GM12878 (cell line): ENCODE data around the gene CLRN1. TPM values are rescaled to one million over a fixed set of nuclear protein-coding genes. Genes with fewer than 3 reads are reported as not detected.

Experiments used
- ATAC-seq: fragments of 200-7000 bp; cut with Tn5 transposase; 3 replicates; pipeline ENCODE4 v1.9.1; 2020; ENCODE audit warnings: mild to moderate bottlenecking, moderate library complexity
- BruUV-seq: library from RNA; stranded (reverse); fragments of 400-500 nt; replicated peaks from 2 replicates; lab custom pipeline; 2021; lab: Mats Ljungman, UMichigan
- CTCF ChIA-PET: fragments of 300-600 bp; sonication (Branson Sonifier 250); formaldehyde crosslinking; extraction: SDS; loops from one replicate; lab custom pipeline; 2021; ENCODE audit warnings: inconsistent platforms; lab: Yijun Ruan, JAX
- POLR2A ChIA-PET: fragments of 350-600 bp; formaldehyde crosslinking; extraction: SDS; loops from one replicate; lab custom pipeline; 2021; ENCODE audit warnings: inconsistent platforms; lab: Charles Lee
- RAD21 ChIA-PET: fragments of 300-600 bp; sonication (Branson Sonifier 250); formaldehyde crosslinking; loops from one replicate; lab custom pipeline; 2023; ENCODE audit warnings: antibody characterized with exemption; ENCODE audit not compliant: unreplicated experiment; lab: Charles Lee
- SMC1A ChIA-PET: fragments of 300-600 bp; sonication (Branson Sonifier 250); formaldehyde crosslinking; loops from one replicate; lab custom pipeline; 2023; ENCODE audit not compliant: unreplicated experiment, uncharacterized antibody; lab: Charles Lee
- DNase-seq: peaks from one replicate; pipeline ENCODE4 v3.0.0-alpha.2; 2011; ENCODE audit warnings: low read depth, low spot score
- FAIRE-seq: peaks from 3 replicates; lab custom pipeline; 2011; peaks lifted over from hg19 to GRCh38; lab: Jason Lieb, UNC
- H2AFZ ChIP-seq: 2 replicates; pipeline ENCODE4 v1.6.0; 2011; ENCODE audit warnings: low read depth, low read length, control low read depth; ENCODE audit not compliant: control insufficient read depth
- H3K27ac ChIP-seq: 2 replicates; pipeline ENCODE4 v1.5.1; 2011; ENCODE audit warnings: control low read depth; ENCODE audit not compliant: control insufficient read depth, insufficient read depth
- H3K27me3 ChIP-seq, 2 experiments: replicated peaks in 1 of 2; 2 replicates each; pipeline versions ENCODE4 v1.6.0 to v1.6.1; 2011; ENCODE audit warnings: low read length in 1 of 2; ENCODE audit not compliant: control insufficient read depth in 2 of 2, insufficient read depth in 2 of 2
- H3K36me3 ChIP-seq, 2 experiments: 2 replicates each; pipeline ENCODE4 v1.5.1; 2011; ENCODE audit warnings: low read length in 1 of 2; ENCODE audit not compliant: control insufficient read depth in 2 of 2, insufficient read depth in 2 of 2
- H3K4me1 ChIP-seq: 2 replicates; pipeline ENCODE4 v1.6.1; 2011; ENCODE audit warnings: mild to moderate bottlenecking, low read length, moderate library complexity, mixed read lengths; ENCODE audit not compliant: control insufficient read depth, insufficient read depth
- H3K4me2 ChIP-seq: 2 replicates; pipeline ENCODE4 v1.6.0; 2011; ENCODE audit warnings: control low read depth; ENCODE audit not compliant: control insufficient read depth, insufficient read depth
- H3K4me3 ChIP-seq: fragments of 200-600 bp; sonication (generic); 2 replicates; pipeline ENCODE4 v1.5.1; 2016
- H3K79me2 ChIP-seq: 2 replicates; pipeline ENCODE4 v1.6.0; 2011; ENCODE audit warnings: low read length; ENCODE audit not compliant: control insufficient read depth, insufficient read depth
- H3K9ac ChIP-seq: 2 replicates; pipeline ENCODE4 v1.8.0; 2011; ENCODE audit warnings: low read length, control low read depth, mixed read lengths; ENCODE audit not compliant: control insufficient read depth, insufficient read depth
- H3K9me3 ChIP-seq: replicated peaks from 3 replicates; pipeline ENCODE4 v1.5.1; 2011; ENCODE audit warnings: mild to moderate bottlenecking, low read length; ENCODE audit not compliant: control insufficient read depth, insufficient read depth
- H4K20me1 ChIP-seq: 2 replicates; pipeline ENCODE4 v1.6.0; 2011; ENCODE audit not compliant: control insufficient read depth, insufficient read depth
- SMAD1 ChIP-seq: fragments of 450-650 bp; IDR thresholded peaks from 2 replicates; pipeline ENCODE4 v1.6.1; 2018; ENCODE audit warnings: mild to moderate bottlenecking, low read depth; ENCODE audit not compliant: partially characterized antibody
- WGBS: methylation state at CpG from one replicate; pipeline ENCODE4 v1.1.6; 2016; ENCODE audit warnings: low lambda C conversion rate; ENCODE audit not compliant: insufficient replicate concordance, insufficient coverage; ENCODE audit errors: missing lambda C conversion rate; 5-methylcytosine and 5-hydroxymethylcytosine counted together
- in situ Hi-C: fragments of 300-500 bp; cut with MboI; formaldehyde crosslinking; loops from 9 replicates; pipeline ENCODE4 v1.14.3; 2018; ENCODE audit warnings: mixed read lengths
- intact Hi-C: fragments of 100-400 bp; cut with micrococcal nuclease; formaldehyde crosslinking; loops from one replicate; pipeline ENCODE4 v1.14.2; 2022; ENCODE audit not compliant: unreplicated experiment
- polyA plus RNA-seq, 11 experiments: library from polyadenylated mRNA; depleted of rRNA in 4 of 11; unstranded in 6 of 11; stranded (reverse) in 5 of 11; fragments of >200 nt; fragmentation: Nextera tagmentation in 4 of 11; fragmentation: Illumina TruSeq in 1 of 11; extraction: Ambion mirVana in 4 of 11; extraction: Trizol in 1 of 11; gene quantifications; 1 replicate in 1 of 11; 2 replicates in 10 of 11; pipeline versions ENCODE4 v1.2.1 to v1.2.3, GENCODE V29; 2011 to 2016; ENCODE audit warnings: inconsistent platforms in 2 of 11, missing spikeins in 2 of 11, low read depth in 1 of 11
- total RNA-seq, 4 experiments: library from RNA; depleted of rRNA in 3 of 4; stranded (reverse); fragments of >200 nt in 3 of 4; fragmentation: Illumina TruSeq in 1 of 4; extraction: Trizol in 1 of 4; gene quantifications; 2 replicates each; pipeline versions ENCODE4 v1.2.1 to v1.2.3, GENCODE V29; 2013 to 2021
- TF ChIP-seq, protein P1 (sequence below): IDR thresholded peaks from 2 replicates; pipeline ENCODE4 v1.6.1; 2012; ENCODE audit warnings: mild to moderate bottlenecking, low read depth, low read length
- TF ChIP-seq, protein P2 (sequence below): fragments of 450-650 bp; IDR thresholded peaks from 2 replicates; pipeline ENCODE4 v1.6.1; 2017; ENCODE audit warnings: mild to moderate bottlenecking, moderate library complexity

The CLRN1 gene
- total and polyA plus RNA-seq, 10 of the 15 experiments (the other 5 are each of a cell fraction or from before 2014, with no cell fraction given), result not detected

DNA sequence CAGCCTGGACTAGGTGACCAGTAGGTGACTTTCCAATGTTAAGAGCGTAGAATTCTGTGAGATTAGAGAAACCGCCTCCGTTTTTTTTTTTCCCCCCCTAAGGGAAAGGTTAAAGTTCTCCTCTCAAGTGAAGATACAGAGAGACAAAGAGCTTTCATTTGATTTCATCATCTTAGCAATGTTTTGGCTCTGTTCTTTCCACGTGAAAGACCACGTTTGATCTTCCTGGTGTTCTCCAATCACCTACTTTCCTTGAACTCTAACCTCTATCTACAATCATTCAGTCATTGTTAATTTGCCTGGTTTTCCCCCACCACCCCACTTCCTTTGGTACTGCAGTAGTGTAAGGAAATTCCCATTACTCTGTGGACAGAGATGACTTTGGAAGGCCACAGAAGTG is 36.9 kb upstream of the CLRN1 start:
- ChIA-PET SMC1A (no interaction called here), CTCF (no interaction called here), POLR2A (no interaction called here), RAD21 (no interaction called here)
- no TSS peak for BruUV-seq
- Histone ChIP-seq H3K9ac (no peak overlapping the region), H4K20me1 (no peaks in the 10 kb centered on the region), H3K36me3 (no peaks in the 10 kb centered on the region), H2AFZ (no peak overlapping the region), H3K27me3 (peaks cover 0 to 1% of the 10 kb centered on the region in 2 experiments; a peak in 2 of 4 replicates), H3K4me1 (no peaks in the 10 kb centered on the region), H3K4me2 (no peak overlapping the region), H3K27ac (no peak overlapping the region), H3K79me2 (no peaks in the 10 kb centered on the region), H3K9me3 (no peaks in the 10 kb centered on the region), H3K4me3 (no peak overlapping the region)
- TF ChIP-seq, protein P1, sequence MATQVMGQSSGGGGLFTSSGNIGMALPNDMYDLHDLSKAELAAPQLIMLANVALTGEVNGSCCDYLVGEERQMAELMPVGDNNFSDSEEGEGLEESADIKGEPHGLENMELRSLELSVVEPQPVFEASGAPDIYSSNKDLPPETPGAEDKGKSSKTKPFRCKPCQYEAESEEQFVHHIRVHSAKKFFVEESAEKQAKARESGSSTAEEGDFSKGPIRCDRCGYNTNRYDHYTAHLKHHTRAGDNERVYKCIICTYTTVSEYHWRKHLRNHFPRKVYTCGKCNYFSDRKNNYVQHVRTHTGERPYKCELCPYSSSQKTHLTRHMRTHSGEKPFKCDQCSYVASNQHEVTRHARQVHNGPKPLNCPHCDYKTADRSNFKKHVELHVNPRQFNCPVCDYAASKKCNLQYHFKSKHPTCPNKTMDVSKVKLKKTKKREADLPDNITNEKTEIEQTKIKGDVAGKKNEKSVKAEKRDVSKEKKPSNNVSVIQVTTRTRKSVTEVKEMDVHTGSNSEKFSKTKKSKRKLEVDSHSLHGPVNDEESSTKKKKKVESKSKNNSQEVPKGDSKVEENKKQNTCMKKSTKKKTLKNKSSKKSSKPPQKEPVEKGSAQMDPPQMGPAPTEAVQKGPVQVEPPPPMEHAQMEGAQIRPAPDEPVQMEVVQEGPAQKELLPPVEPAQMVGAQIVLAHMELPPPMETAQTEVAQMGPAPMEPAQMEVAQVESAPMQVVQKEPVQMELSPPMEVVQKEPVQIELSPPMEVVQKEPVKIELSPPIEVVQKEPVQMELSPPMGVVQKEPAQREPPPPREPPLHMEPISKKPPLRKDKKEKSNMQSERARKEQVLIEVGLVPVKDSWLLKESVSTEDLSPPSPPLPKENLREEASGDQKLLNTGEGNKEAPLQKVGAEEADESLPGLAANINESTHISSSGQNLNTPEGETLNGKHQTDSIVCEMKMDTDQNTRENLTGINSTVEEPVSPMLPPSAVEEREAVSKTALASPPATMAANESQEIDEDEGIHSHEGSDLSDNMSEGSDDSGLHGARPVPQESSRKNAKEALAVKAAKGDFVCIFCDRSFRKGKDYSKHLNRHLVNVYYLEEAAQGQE, result no peak
- ATAC-seq (no peak), DNase-seq (no peak), FAIRE-seq (no peak)
- WGBS, result 39% methylated on average over 5 of the region's 5 CpGs
- intact Hi-C loops (no loop called here), in situ Hi-C loops (no loop called here)

DNA sequence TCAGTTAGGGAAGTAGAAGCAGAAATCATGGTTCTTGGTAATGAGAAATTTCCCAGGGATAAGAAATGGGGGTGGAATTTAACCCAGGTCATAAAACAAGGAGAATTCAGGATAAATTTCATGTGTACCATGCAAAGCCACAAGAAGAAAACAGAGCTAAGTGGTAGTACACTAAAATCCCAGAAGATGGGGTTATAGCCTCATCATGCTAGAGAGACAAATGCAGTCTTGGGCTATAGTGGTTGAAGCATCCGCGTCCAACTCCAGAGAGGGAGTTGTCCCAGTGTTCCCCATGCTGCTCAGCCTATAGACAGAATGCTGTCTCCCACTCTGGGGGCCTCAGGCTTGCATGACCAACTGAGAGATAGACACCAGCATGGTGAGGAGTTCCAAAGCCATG is 36.2 kb upstream of the CLRN1 start:
- intact Hi-C loops, result no loop called here
- no peaks in the 10 kb centered on the region; a peak in 2 of 4 replicates for H3K27me3 ChIP-seq
- H4K20me1 ChIP-seq, result no peaks in the 10 kb centered on the region
- POLR2A ChIA-PET, result no interaction called here
- in situ Hi-C loops, result no loop called here
- DNase-seq (no peak), FAIRE-seq (no peak), ATAC-seq (no peak)
- no peak overlapping the region for H3K9ac ChIP-seq
- no peaks in the 10 kb centered on the region for H3K79me2 ChIP-seq
- H3K9me3 ChIP-seq, result no peaks in the 10 kb centered on the region
- no peak overlapping the region for H3K27ac ChIP-seq
- RAD21 ChIA-PET, result no interaction called here
- no peaks in the 10 kb centered on the region for H3K36me3 ChIP-seq
- no peak overlapping the region for H3K4me2 ChIP-seq
- SMC1A ChIA-PET, result interaction anchor here (1.3 kb wide), 1 partner anchor 75 kb away, joined by 3 read pairs; no protein-coding TSS in a partner anchor
- WGBS, result 89% methylated on average over 2 of the region's 2 CpGs
- no TSS peak for BruUV-seq
- CTCF ChIA-PET, result no interaction called here
- TF ChIP-seq SMAD1, result no peak
- TF ChIP-seq, protein P2, sequence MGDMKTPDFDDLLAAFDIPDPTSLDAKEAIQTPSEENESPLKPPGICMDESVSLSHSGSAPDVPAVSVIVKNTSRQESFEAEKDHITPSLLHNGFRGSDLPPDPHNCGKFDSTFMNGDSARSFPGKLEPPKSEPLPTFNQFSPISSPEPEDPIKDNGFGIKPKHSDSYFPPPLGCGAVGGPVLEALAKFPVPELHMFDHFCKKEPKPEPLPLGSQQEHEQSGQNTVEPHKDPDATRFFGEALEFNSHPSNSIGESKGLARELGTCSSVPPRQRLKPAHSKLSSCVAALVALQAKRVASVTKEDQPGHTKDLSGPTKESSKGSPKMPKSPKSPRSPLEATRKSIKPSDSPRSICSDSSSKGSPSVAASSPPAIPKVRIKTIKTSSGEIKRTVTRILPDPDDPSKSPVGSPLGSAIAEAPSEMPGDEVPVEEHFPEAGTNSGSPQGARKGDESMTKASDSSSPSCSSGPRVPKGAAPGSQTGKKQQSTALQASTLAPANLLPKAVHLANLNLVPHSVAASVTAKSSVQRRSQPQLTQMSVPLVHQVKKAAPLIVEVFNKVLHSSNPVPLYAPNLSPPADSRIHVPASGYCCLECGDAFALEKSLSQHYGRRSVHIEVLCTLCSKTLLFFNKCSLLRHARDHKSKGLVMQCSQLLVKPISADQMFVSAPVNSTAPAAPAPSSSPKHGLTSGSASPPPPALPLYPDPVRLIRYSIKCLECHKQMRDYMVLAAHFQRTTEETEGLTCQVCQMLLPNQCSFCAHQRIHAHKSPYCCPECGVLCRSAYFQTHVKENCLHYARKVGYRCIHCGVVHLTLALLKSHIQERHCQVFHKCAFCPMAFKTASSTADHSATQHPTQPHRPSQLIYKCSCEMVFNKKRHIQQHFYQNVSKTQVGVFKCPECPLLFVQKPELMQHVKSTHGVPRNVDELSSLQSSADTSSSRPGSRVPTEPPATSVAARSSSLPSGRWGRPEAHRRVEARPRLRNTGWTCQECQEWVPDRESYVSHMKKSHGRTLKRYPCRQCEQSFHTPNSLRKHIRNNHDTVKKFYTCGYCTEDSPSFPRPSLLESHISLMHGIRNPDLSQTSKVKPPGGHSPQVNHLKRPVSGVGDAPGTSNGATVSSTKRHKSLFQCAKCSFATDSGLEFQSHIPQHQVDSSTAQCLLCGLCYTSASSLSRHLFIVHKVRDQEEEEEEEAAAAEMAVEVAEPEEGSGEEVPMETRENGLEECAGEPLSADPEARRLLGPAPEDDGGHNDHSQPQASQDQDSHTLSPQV, result no peak
- H3K4me1 ChIP-seq, result no peaks in the 10 kb centered on the region
- H3K4me3 ChIP-seq, result no peak overlapping the region
- no peak overlapping the region for H2AFZ ChIP-seq
